Brain microvascular endothelial cell (primary cell): ENCODE results near the gene DNAH11.

Source experiments
- DNase-seq: peaks from one replicate; pipeline ENCODE4 v3.0.0-alpha.2; 2020
- H3K27ac ChIP-seq: fragments of 250-450 bp; sonication (Bioruptor Pico); 2 replicates; pipeline ENCODE4 v1.5.1; 2020; ENCODE audit warnings: mild to moderate bottlenecking, moderate library complexity
- H3K27me3 ChIP-seq: fragments of 250-450 bp; sonication (Bioruptor Pico); replicated peaks from 2 replicates; pipeline ENCODE4 v1.5.1; 2020; ENCODE audit warnings: mild to moderate bottlenecking
- H3K36me3 ChIP-seq: fragments of 250-450 bp; sonication (Bioruptor Pico); replicated peaks from 2 replicates; pipeline ENCODE4 v1.5.1; 2020; ENCODE audit warnings: mild to moderate bottlenecking
- H3K4me3 ChIP-seq: 2 replicates; pipeline ENCODE4 v1.5.1; 2011; ENCODE audit warnings: low read depth, mild to moderate bottlenecking, control low read depth, low read length, moderate library complexity
- CTCF ChIP-seq: IDR thresholded peaks from 2 replicates; pipeline ENCODE4 v1.5.1; 2011; ENCODE audit warnings: low read depth, mild to moderate bottlenecking, moderate library complexity, low read length, control low read depth, inconsistent platforms; ENCODE audit errors: missing control alignments
- in situ Hi-C: cut with HindIII; loops from 2 replicates; pipeline ENCODE4 v1.10.0; 2017; ENCODE audit warnings: low sequenced_read_pairs, low pct_ligation_motif_present

Gene DNAH11

GRCh38 chr7:21618706-21619105 lies 75.9 kb downstream of the DNAH11 start:
- no peaks in the 10 kb centered on the region for H3K36me3 ChIP-seq
- TF ChIP-seq CTCF = no peak
- H3K27ac ChIP-seq = no peak overlapping the region
- in situ Hi-C loops = no loop called here
- no peak overlapping the region for H3K4me3 ChIP-seq
- H3K27me3 ChIP-seq = no peaks in the 10 kb centered on the region
- no peak for DNase-seq

GRCh38 chr7:21620054-21620453 lies 77.2 kb downstream of the DNAH11 start:
- in situ Hi-C loops = no loop called here
- H3K27me3 ChIP-seq = no peaks in the 10 kb centered on the region
- H3K36me3 ChIP-seq = no peaks in the 10 kb centered on the region
- no peak for TF ChIP-seq CTCF
- H3K27ac ChIP-seq = no peak overlapping the region
- H3K4me3 ChIP-seq = no peak overlapping the region
- DNase-seq = no peak

- no peaks in the 10 kb centered on the region for H3K36me3 ChIP-seq
- in situ Hi-C loops = no loop called here
These were observed 81.5 kb downstream of the DNAH11 start for GRCh38 chr7:21624320-21624719.

GRCh38 chr7:21636694-21637093 lies 93.9 kb downstream of the DNAH11 start:
- H3K4me3 ChIP-seq = no peak overlapping the region
- H3K27me3 ChIP-seq = no peaks in the 10 kb centered on the region
- in situ Hi-C loops = no loop called here
- TF ChIP-seq CTCF = no peak
- no peaks in the 10 kb centered on the region for H3K36me3 ChIP-seq
- H3K27ac ChIP-seq = no peak overlapping the region
- DNase-seq = no peak

More at GRCh38 chr7:21624320-21624719, 81.5 kb downstream of the DNAH11 start:
- no peak overlapping the region for H3K4me3 ChIP-seq
- TF ChIP-seq CTCF = no peak
- H3K27ac ChIP-seq = no peak overlapping the region
- no peaks in the 10 kb centered on the region for H3K27me3 ChIP-seq
- no peak for DNase-seq

- in situ Hi-C loops = no loop called here
- Histone ChIP-seq H3K36me3 (no peaks in the 10 kb centered on the region), H3K4me3 (no peak overlapping the region), H3K27ac (no peak overlapping the region), H3K27me3 (no peaks in the 10 kb centered on the region)
- DNase-seq = no peak
- TF ChIP-seq CTCF = no peak
These were observed 96.5 kb downstream of the DNAH11 start for GRCh38 chr7:21639206-21639868.

- no peaks in the 10 kb centered on the region for H3K36me3 ChIP-seq
- DNase-seq = no peak
- no peak overlapping the region for H3K27ac ChIP-seq
- TF ChIP-seq CTCF = no peak
- H3K27me3 ChIP-seq = no peaks in the 10 kb centered on the region
- in situ Hi-C loops = no loop called here
- no peak overlapping the region for H3K4me3 ChIP-seq
These were observed 97.3 kb downstream of the DNAH11 start for GRCh38 chr7:21640105-21640504.
